Activated CD8-positive, alpha-beta memory T cell treated with anti-CD3 and anti-CD28 coated beads, Interleukin-2, amount 50 U/mL, for 4 hours (primary cell): ENCODE results near the gene TRIM44.
"Not testable (repeated sequence)": the region's sequence is repeated elsewhere in the genome, so short reads cannot be mapped to it uniquely, and the experiment has no call there.

Source experiments
- DNase-seq: peaks from one replicate; pipeline ENCODE4 v3.0.0-alpha.2; 2020

TRIM44 gene

GRCh38 chr11:35763765-35764164 lies 101.2 kb downstream of the TRIM44 start:
- no peak for DNase-seq

GRCh38 chr11:35764417-35764816 lies 101.8 kb downstream of the TRIM44 start:
- no peak for DNase-seq

GRCh38 chr11:35765211-35765610 lies 102.6 kb downstream of the TRIM44 start:
- no peak for DNase-seq

- no peak for DNase-seq
Observed at GRCh38 chr11:35766651-35767050, 104.1 kb downstream of the TRIM44 start.

- not testable (repeated sequence) for DNase-seq
Observed at GRCh38 chr11:35770425-35770824, 107.8 kb downstream of the TRIM44 start.

GRCh38 chr11:35771722-35772121 lies 109.1 kb downstream of the TRIM44 start:
- DNase-seq: no peak

- not testable (repeated sequence) for DNase-seq
Observed at GRCh38 chr11:35777241-35777640, 114.7 kb downstream of the TRIM44 start.

GRCh38 chr11:35778943-35779342 lies 116.4 kb downstream of the TRIM44 start:
- DNase-seq: not testable (repeated sequence)

GRCh38 chr11:35779409-35779808 lies 116.8 kb downstream of the TRIM44 start:
- no peak for DNase-seq

GRCh38 chr11:35780951-35781860 lies 118.6 kb downstream of the TRIM44 start:
- DNase-seq: no peak

GRCh38 chr11:35781861-35782470 lies 119.4 kb downstream of the TRIM44 start:
- DNase-seq: no peak

GRCh38 chr11:35783809-35784208 lies 121.2 kb downstream of the TRIM44 start:
- no peak for DNase-seq

GRCh38 chr11:35784699-35785098 lies 122.1 kb downstream of the TRIM44 start:
- DNase-seq: no peak

GRCh38 chr11:35785287-35786167 lies 123.0 kb downstream of the TRIM44 start:
- no peak for DNase-seq

GRCh38 chr11:35786188-35786587 lies 123.6 kb downstream of the TRIM44 start:
- DNase-seq: no peak

- DNase-seq: no peak
Observed at GRCh38 chr11:35787013-35787504, 124.5 kb downstream of the TRIM44 start.

- DNase-seq: no peak
Observed at GRCh38 chr11:35787626-35788025, 125.1 kb downstream of the TRIM44 start.

GRCh38 chr11:35791088-35791958 lies 128.7 kb downstream of the TRIM44 start:
- DNase-seq: no peak

GRCh38 chr11:35792148-35792845 lies 129.7 kb downstream of the TRIM44 start:
- no peak for DNase-seq

GRCh38 chr11:35792846-35793192 lies 130.2 kb downstream of the TRIM44 start:
- DNase-seq: no peak

GRCh38 chr11:35794333-35794732 lies 131.8 kb downstream of the TRIM44 start:
- no peak for DNase-seq
